CD4-positive, alpha-beta memory T cell (primary cell): ENCODE data around the gene SSR2. TPM values are rescaled to one million over a fixed set of nuclear protein-coding genes. Genes with fewer than 3 reads are reported as not detected.

ENCODE experiments used
- CTCF ChIA-PET: fragments of 350-600 bp; sonication (Branson Sonifier 250); formaldehyde crosslinking; loops from one replicate; lab custom pipeline; 2021; ENCODE audit warnings: inconsistent platforms; ENCODE audit not compliant: partially characterized antibody; lab: Charles Lee
- POLR2A ChIA-PET: fragments of 350-600 bp; sonication (Branson Sonifier 250); formaldehyde crosslinking; loops from one replicate; lab custom pipeline; 2021; ENCODE audit not compliant: partially characterized antibody; lab: Charles Lee
- DNase-seq, 5 donors: peaks; one replicate each; pipeline versions ENCODE4 v3.0.0 to v3.0.0-alpha.2; 2020 to 2022; ENCODE audit warnings: mixed read lengths in 1 of 5
- H3K27ac ChIP-seq: one replicate; pipeline ENCODE4 v1.7.0; 2013; ENCODE audit warnings: low read depth, low read length
- H3K27me3 ChIP-seq: 2 replicates; pipeline ENCODE4 v1.7.0; 2013; ENCODE audit warnings: mild to moderate bottlenecking, low read length, moderate library complexity; ENCODE audit not compliant: insufficient read depth
- H3K36me3 ChIP-seq: 2 replicates; pipeline ENCODE4 v1.7.0; 2013; ENCODE audit warnings: mild to moderate bottlenecking, low read length, moderate library complexity; ENCODE audit not compliant: insufficient read depth
- H3K4me1 ChIP-seq: 2 replicates; pipeline ENCODE4 v1.7.0; 2013; ENCODE audit warnings: mild to moderate bottlenecking, low read length, moderate library complexity; ENCODE audit not compliant: insufficient read depth
- H3K4me3 ChIP-seq, 2 donors: one replicate each; pipeline ENCODE4 v1.7.0; 2013; ENCODE audit warnings: low read length in 2 of 2, mild to moderate bottlenecking in 1 of 2
- H3K9me3 ChIP-seq, 2 donors: one replicate each; pipeline ENCODE4 v1.7.0; 2013; ENCODE audit warnings: low read length in 2 of 2, control low read depth in 1 of 2; ENCODE audit not compliant: control insufficient read depth in 1 of 2
- H3K27ac Mint-ChIP-seq, 7 donors: one replicate each; pipeline ENCODE4 v1.8.0; 2020 to 2021; ENCODE audit warnings: mixed read lengths in 7 of 7, mild to moderate bottlenecking in 6 of 7, inconsistent platforms in 3 of 7, moderate library complexity in 3 of 7
- H3K27me3 Mint-ChIP-seq, 2 donors: one replicate each; pipeline ENCODE4 v1.8.0; 2020 to 2021; ENCODE audit warnings: mixed read lengths in 2 of 2
- H3K36me3 Mint-ChIP-seq, 2 donors: one replicate each; pipeline ENCODE4 v1.8.0; 2020 to 2021; ENCODE audit warnings: mixed read lengths in 2 of 2, inconsistent platforms in 1 of 2, mild to moderate bottlenecking in 1 of 2
- H3K4me1 Mint-ChIP-seq, 4 donors: one replicate each; pipeline ENCODE4 v1.8.0; 2020 to 2021; ENCODE audit warnings: mixed read lengths in 4 of 4, mild to moderate bottlenecking in 1 of 4
- H3K4me3 Mint-ChIP-seq, 8 donors: one replicate each; pipeline ENCODE4 v1.8.0; 2020 to 2021; ENCODE audit warnings: mixed read lengths in 8 of 8, mild to moderate bottlenecking in 7 of 8, moderate library complexity in 6 of 8, inconsistent platforms in 3 of 8
- H3K9me3 Mint-ChIP-seq, 8 donors: one replicate each; pipeline ENCODE4 v1.8.0; 2020 to 2021; ENCODE audit warnings: mixed read lengths in 8 of 8, mild to moderate bottlenecking in 5 of 8, inconsistent platforms in 3 of 8, moderate library complexity in 1 of 8
- intact Hi-C: fragments of 100-400 bp; cut with micrococcal nuclease; formaldehyde crosslinking; loops from one replicate; pipeline ENCODE4 v1.15.1; 2023
- polyA plus RNA-seq, 2 donors: library from polyadenylated mRNA; unstranded; fragments of 300-500 nt; fragmentation: Illumina TruSeq; gene quantifications; one replicate each; pipeline ENCODE4 v1.2.3, GENCODE V29; 2021
- total RNA-seq, 2 experiments: library from RNA; stranded (reverse); gene quantifications; one replicate each; pipeline ENCODE4 v1.2.3, GENCODE V29; 2021

SSR2 gene
- total and polyA plus RNA-seq, 4 experiments from 2014 or later: 252 to 442 (median 313) TPM

GRCh38 chr1:155966135-155966534, 54.6 kb downstream of the SSR2 start:
- H3K27me3 ChIP-seq: no peaks in the 10 kb centered on the region
- Mint-ChIP-seq H3K27ac (peak overlapping the region; percentile 81 to 93 (median 88)), H3K27me3 (no peaks in the 10 kb centered on the region), H3K36me3 (peaks cover 63 to 85% of the 10 kb centered on the region in 2 donors), H3K4me3 (peak overlapping the region in 2 of 8 donors; percentile 44 to 68), H3K4me1 (peaks cover 38 to 71% (median 56%) of the 10 kb centered on the region in 4 donors), H3K9me3 (no peaks in the 10 kb centered on the region)
- peaks cover 81% of the 10 kb centered on the region for H3K36me3 ChIP-seq
- H3K4me1 ChIP-seq: peaks cover 61% of the 10 kb centered on the region
- ChIA-PET POLR2A (interaction anchor here (1.4 to 12.2 kb wide), 3 partner anchors 9 to 20 kb away, joined by 5 to 199 read pairs (median 9); partner anchors contain the start of gene ARHGEF2), CTCF (interaction anchor here (1.0 to 2.3 kb wide), 6 partner anchors 12 to 31 kb away, joined by 4 to 9 read pairs (median 6); partner anchors contain the start of gene ARHGEF2)
- no peak overlapping the region for H3K27ac ChIP-seq
- no peak for DNase-seq
- no peaks in the 10 kb centered on the region for H3K9me3 ChIP-seq
- intact Hi-C loops: loop anchor here (2.0 kb wide), 1 partner anchor 23 kb away; no protein-coding TSS in a partner anchor
- no peak overlapping the region for H3K4me3 ChIP-seq

GRCh38 chr1:155964193-155964592, 56.6 kb downstream of the SSR2 start:
- no peak overlapping the region for H3K4me3 ChIP-seq
- no peaks in the 10 kb centered on the region for H3K27me3 ChIP-seq
- no peaks in the 10 kb centered on the region for H3K9me3 Mint-ChIP-seq
- H3K4me1 Mint-ChIP-seq: peaks cover 23 to 55% (median 38%) of the 10 kb centered on the region in 4 donors
- peaks cover 82% of the 10 kb centered on the region for H3K36me3 ChIP-seq
- H3K27ac ChIP-seq: no peak overlapping the region
- peaks cover 60 to 85% of the 10 kb centered on the region in 2 donors for H3K36me3 Mint-ChIP-seq
- intact Hi-C loops: no loop called here
- peaks cover 42% of the 10 kb centered on the region for H3K4me1 ChIP-seq
- peak overlapping the region in 3 of 7 donors; percentile 70 to 87 (median 79) for H3K27ac Mint-ChIP-seq
- H3K9me3 ChIP-seq: no peaks in the 10 kb centered on the region
- no peaks in the 10 kb centered on the region for H3K27me3 Mint-ChIP-seq
- ChIA-PET CTCF (interaction anchor here (1.1 kb wide), 1 partner anchor 17 kb away, joined by 3 read pairs; no protein-coding TSS in a partner anchor), POLR2A (interaction anchor here (1.8 to 12.2 kb wide), 2 partner anchors 14 to 18 kb away, joined by 4 to 199 read pairs; partner anchors contain the start of gene ARHGEF2)
- H3K4me3 Mint-ChIP-seq: no peak overlapping the region
- DNase-seq: no peak

- H3K4me1 Mint-ChIP-seq: peaks cover 13 to 40% (median 24%) of the 10 kb centered on the region in 4 donors
- intact Hi-C loops: no loop called here
- no peak for DNase-seq
- ChIA-PET POLR2A (interaction anchor here (1.0 to 12.2 kb wide), 5 partner anchors 10 to 28 kb away, joined by 3 to 199 read pairs (median 3); partner anchors contain the start of gene ARHGEF2), CTCF (interaction anchor here (1.2 to 1.5 kb wide), 3 partner anchors 15 to 26 kb away, joined by 3 to 5 read pairs (median 4); no protein-coding TSS in a partner anchor)
- H3K27me3 Mint-ChIP-seq: no peaks in the 10 kb centered on the region
- Histone ChIP-seq H3K4me1 (peaks cover 27% of the 10 kb centered on the region), H3K36me3 (peaks cover 81% of the 10 kb centered on the region), H3K4me3 (no peak overlapping the region), H3K9me3 (no peaks in the 10 kb centered on the region), H3K27ac (no peak overlapping the region), H3K27me3 (no peaks in the 10 kb centered on the region)
- peak overlapping the region in 5 of 7 donors; percentile 30 to 77 (median 68) for H3K27ac Mint-ChIP-seq
- no peaks in the 10 kb centered on the region for H3K9me3 Mint-ChIP-seq
- no peak overlapping the region for H3K4me3 Mint-ChIP-seq
- peaks cover 53 to 80% of the 10 kb centered on the region in 2 donors for H3K36me3 Mint-ChIP-seq
These were observed 58.0 kb downstream of the SSR2 start for GRCh38 chr1:155962599-155963211.

GRCh38 chr1:155961937-155962336, 58.8 kb downstream of the SSR2 start:
- peaks cover 9 to 33% (median 17%) of the 10 kb centered on the region in 4 donors for H3K4me1 Mint-ChIP-seq
- H3K9me3 ChIP-seq: no peaks in the 10 kb centered on the region
- H3K27ac Mint-ChIP-seq: peak overlapping the region in 6 of 7 donors; percentile 57 to 78 (median 76)
- ChIA-PET CTCF (interaction anchor here (1.3 to 2.5 kb wide), 2 partner anchors 22 to 27 kb away, joined by 5 to 13 read pairs; no protein-coding TSS in a partner anchor), POLR2A (interaction anchor here (12.2 kb wide), 1 partner anchor 16 kb away, joined by 199 read pairs; the partner anchor contains the start of gene ARHGEF2)
- H3K27ac ChIP-seq: peak overlapping the region; percentile 38
- H3K27me3 Mint-ChIP-seq: no peaks in the 10 kb centered on the region
- peaks cover 81% of the 10 kb centered on the region for H3K36me3 ChIP-seq
- H3K36me3 Mint-ChIP-seq: peaks cover 57 to 81% of the 10 kb centered on the region in 2 donors
- no peaks in the 10 kb centered on the region for H3K27me3 ChIP-seq
- H3K4me1 ChIP-seq: peaks cover 19% of the 10 kb centered on the region
- H3K4me3 Mint-ChIP-seq: no peak overlapping the region
- no peak overlapping the region for H3K4me3 ChIP-seq
- intact Hi-C loops: no loop called here
- H3K9me3 Mint-ChIP-seq: no peaks in the 10 kb centered on the region
- no peak for DNase-seq

- Histone ChIP-seq H3K27ac (peak overlapping the region; percentile 27), H3K9me3 (no peaks in the 10 kb centered on the region), H3K4me1 (peaks cover 11% of the 10 kb centered on the region), H3K36me3 (peaks cover 67% of the 10 kb centered on the region), H3K4me3 (no peak overlapping the region), H3K27me3 (no peaks in the 10 kb centered on the region)
- Mint-ChIP-seq H3K4me1 (peaks cover 4 to 22% (median 9%) of the 10 kb centered on the region in 4 donors), H3K4me3 (no peak overlapping the region), H3K27ac (peak overlapping the region in 6 of 7 donors; percentile 39 to 85 (median 69)), H3K36me3 (peaks cover 49 to 67% of the 10 kb centered on the region in 2 donors), H3K9me3 (no peaks in the 10 kb centered on the region), H3K27me3 (no peaks in the 10 kb centered on the region)
- CTCF ChIA-PET: interaction anchor here (1.2 to 2.5 kb wide), 3 partner anchors 17 to 29 kb away, joined by 3 to 13 read pairs (median 3); no protein-coding TSS in a partner anchor
- POLR2A ChIA-PET: interaction anchor here (1.6 to 12.2 kb wide), 2 partner anchors 15 to 18 kb away, joined by 7 to 199 read pairs; partner anchors contain the start of gene ARHGEF2
- intact Hi-C loops: no loop called here
- no peak for DNase-seq
These were observed 60.5 kb downstream of the SSR2 start for GRCh38 chr1:155960081-155960745.
